Vagina (tissue), 2 donors: ENCODE measurements around the gene WSB2. TPM values are rescaled to one million over a fixed set of nuclear protein-coding genes. Genes with fewer than 3 reads are reported as not detected.

Experiments
- DNase-seq, 2 donors: peaks; one replicate each; pipeline ENCODE4 v3.0.0-alpha.2; 2017; ENCODE audit errors: extremely low spot score in 2 of 2
- H3K27ac ChIP-seq: fragments of 200-600 bp; sonication (generic); one replicate; pipeline ENCODE4 v1.5.1; 2019
- H3K27me3 ChIP-seq: fragments of 200-600 bp; sonication (generic); one replicate; pipeline ENCODE4 v1.5.1; 2019
- H3K36me3 ChIP-seq, 2 donors: fragments of 200-600 bp; sonication (generic); one replicate each; pipeline ENCODE4 v1.5.1; 2017 to 2019
- H3K4me1 ChIP-seq: fragments of 200-600 bp; sonication (generic); one replicate; pipeline ENCODE4 v1.5.1; 2019
- H3K4me3 ChIP-seq, 2 donors: fragments of 200-600 bp; sonication (generic); 1 replicate in 1 of 2; 2 replicates in 1 of 2; pipeline ENCODE4 v1.5.1; 2016 to 2019
- H3K9me3 ChIP-seq: fragments of 200-600 bp; sonication (generic); one replicate; pipeline ENCODE4 v1.5.1; 2019
- POLR2A ChIP-seq, 2 donors: fragments of 450-650 bp; IDR thresholded peaks; one replicate each; pipeline ENCODE4 v1.6.1; 2017; ENCODE audit warnings: antibody characterized with exemption in 2 of 2, mild to moderate bottlenecking in 2 of 2, moderate library complexity in 2 of 2
- POLR2AphosphoS5 ChIP-seq, 2 donors: sonication (generic); formaldehyde crosslinking; IDR thresholded peaks; one replicate each; pipeline ENCODE4 v1.9.0; 2017; ENCODE audit warnings: antibody characterized with exemption in 2 of 2, mild to moderate bottlenecking in 2 of 2, low read depth in 1 of 2; ENCODE audit not compliant: insufficient read depth in 1 of 2
- intact Hi-C: fragments of 100-400 bp; cut with DNase I; formaldehyde crosslinking; loops from one replicate; pipeline ENCODE4 v1.15.1; 2023
- total RNA-seq: library from RNA; depleted of rRNA; stranded (reverse); fragments of >200 nt; gene quantifications from one replicate; pipeline ENCODE4 v1.2.3, GENCODE V29; 2016
- TF ChIP-seq, protein P1 (sequence below), 3 experiments: fragments of 450-650 bp in 2 of 3; fragments of 200-600 bp in 1 of 3; sonication (generic) in 1 of 3; IDR thresholded peaks; one replicate each; pipeline ENCODE4 v1.5.1; 2017 to 2019; ENCODE audit warnings: antibody characterized with exemption in 3 of 3, mild to moderate bottlenecking in 2 of 3, moderate library complexity in 2 of 3

Gene WSB2
- total RNA-seq, 1 donor from 2014 or later, result 44.0 TPM

DNA sequence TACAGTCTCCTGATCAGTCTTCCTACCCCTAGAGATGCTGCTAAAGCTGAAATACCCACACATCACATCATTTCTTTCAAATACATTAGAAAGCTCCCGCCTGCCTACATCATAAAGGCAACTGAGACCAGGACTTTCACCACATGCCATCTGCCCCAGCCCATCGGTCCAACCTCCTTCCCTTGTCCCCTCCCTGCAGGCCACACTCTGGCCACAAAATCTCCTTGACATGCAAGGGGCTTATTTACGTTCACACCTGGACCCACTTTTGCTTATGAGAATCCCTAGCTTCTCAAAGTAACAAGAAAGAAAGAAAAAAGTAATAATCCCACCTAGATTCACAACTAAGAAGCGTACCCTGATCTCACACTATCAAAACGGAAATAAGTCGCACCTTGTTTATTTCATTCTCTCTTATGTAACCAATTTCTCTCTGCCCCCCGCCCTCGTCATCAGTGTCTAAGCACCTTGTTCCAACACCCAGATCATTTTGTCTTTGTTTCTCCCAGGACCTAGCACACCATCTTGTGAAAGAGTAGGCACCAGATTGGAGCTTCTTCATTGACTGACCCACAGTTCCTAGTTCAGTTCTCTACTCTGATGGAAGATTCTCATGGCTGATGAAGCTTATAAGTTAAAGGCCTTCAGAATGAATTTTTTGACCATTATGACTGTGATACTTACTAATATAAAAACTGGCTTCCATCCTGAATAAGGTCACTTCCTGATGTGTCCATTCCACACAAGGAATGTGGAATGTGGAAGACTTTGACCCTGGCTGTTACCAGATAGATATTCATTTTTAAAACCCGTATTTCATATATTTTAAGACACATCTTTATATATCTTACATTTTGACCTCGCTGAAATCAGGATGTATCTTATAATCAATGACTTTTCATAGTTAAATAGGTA is 7.7 kb downstream of the WSB2 start:
- H3K27ac ChIP-seq, result peak overlapping the region; percentile 37
- no peak overlapping the region for H3K4me3 ChIP-seq
- peaks cover 0 to 24% of the 10 kb centered on the region in 2 donors for H3K36me3 ChIP-seq
- DNase-seq, result no peak
- H3K27me3 ChIP-seq, result no peaks in the 10 kb centered on the region
- peaks cover 32% of the 10 kb centered on the region for H3K4me1 ChIP-seq
- no peaks in the 10 kb centered on the region for H3K9me3 ChIP-seq
- intact Hi-C loops, result no loop called here
- TF ChIP-seq, protein P1, sequence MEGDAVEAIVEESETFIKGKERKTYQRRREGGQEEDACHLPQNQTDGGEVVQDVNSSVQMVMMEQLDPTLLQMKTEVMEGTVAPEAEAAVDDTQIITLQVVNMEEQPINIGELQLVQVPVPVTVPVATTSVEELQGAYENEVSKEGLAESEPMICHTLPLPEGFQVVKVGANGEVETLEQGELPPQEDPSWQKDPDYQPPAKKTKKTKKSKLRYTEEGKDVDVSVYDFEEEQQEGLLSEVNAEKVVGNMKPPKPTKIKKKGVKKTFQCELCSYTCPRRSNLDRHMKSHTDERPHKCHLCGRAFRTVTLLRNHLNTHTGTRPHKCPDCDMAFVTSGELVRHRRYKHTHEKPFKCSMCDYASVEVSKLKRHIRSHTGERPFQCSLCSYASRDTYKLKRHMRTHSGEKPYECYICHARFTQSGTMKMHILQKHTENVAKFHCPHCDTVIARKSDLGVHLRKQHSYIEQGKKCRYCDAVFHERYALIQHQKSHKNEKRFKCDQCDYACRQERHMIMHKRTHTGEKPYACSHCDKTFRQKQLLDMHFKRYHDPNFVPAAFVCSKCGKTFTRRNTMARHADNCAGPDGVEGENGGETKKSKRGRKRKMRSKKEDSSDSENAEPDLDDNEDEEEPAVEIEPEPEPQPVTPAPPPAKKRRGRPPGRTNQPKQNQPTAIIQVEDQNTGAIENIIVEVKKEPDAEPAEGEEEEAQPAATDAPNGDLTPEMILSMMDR (IDR thresholded peaks at IDR 0.05), result no peak
- TF ChIP-seq POLR2AphosphoS5 (IDR thresholded peaks at IDR 0.05; ENCODE audit: insufficient read depth in 1 of 2, low read depth in 1 of 2), result no peak
- TF ChIP-seq POLR2A (IDR thresholded peaks at IDR 0.05), result no peak

GRCh38 chr12:118052324-118053070 is 8.5 kb downstream of the WSB2 start:
- H3K9me3 ChIP-seq, result no peaks in the 10 kb centered on the region
- H3K27me3 ChIP-seq, result no peaks in the 10 kb centered on the region
- intact Hi-C loops, result no loop called here
- DNase-seq, result no peak
- TF ChIP-seq POLR2A (IDR thresholded peaks at IDR 0.05), result no peak
- TF ChIP-seq POLR2AphosphoS5 (IDR thresholded peaks at IDR 0.05; ENCODE audit: insufficient read depth in 1 of 2, low read depth in 1 of 2), result peak; percentile 52 to 84
- TF ChIP-seq, protein P1 (IDR thresholded peaks at IDR 0.05), result no peak
- peaks cover 0 to 24% of the 10 kb centered on the region in 2 donors for H3K36me3 ChIP-seq
- no peak overlapping the region for H3K4me3 ChIP-seq
- H3K4me1 ChIP-seq, result peaks cover 32% of the 10 kb centered on the region
- H3K27ac ChIP-seq, result peak overlapping the region; percentile 37

- no peaks in the 10 kb centered on the region for H3K27me3 ChIP-seq
- DNase-seq, result no peak
- H3K9me3 ChIP-seq, result no peaks in the 10 kb centered on the region
- peaks cover 0 to 24% of the 10 kb centered on the region in 2 donors for H3K36me3 ChIP-seq
- no peak overlapping the region for H3K4me3 ChIP-seq
- peaks cover 21% of the 10 kb centered on the region for H3K4me1 ChIP-seq
- intact Hi-C loops, result no loop called here
- TF ChIP-seq POLR2A (IDR thresholded peaks at IDR 0.05), result no peak
- TF ChIP-seq, protein P1 (IDR thresholded peaks at IDR 0.05), result no peak
- TF ChIP-seq POLR2AphosphoS5 (IDR thresholded peaks at IDR 0.05; ENCODE audit: insufficient read depth in 1 of 2, low read depth in 1 of 2), result no peak
- H3K27ac ChIP-seq, result no peak overlapping the region
Measured at GRCh38 chr12:118050972-118051910, 9.7 kb downstream of the WSB2 start.

DNA sequence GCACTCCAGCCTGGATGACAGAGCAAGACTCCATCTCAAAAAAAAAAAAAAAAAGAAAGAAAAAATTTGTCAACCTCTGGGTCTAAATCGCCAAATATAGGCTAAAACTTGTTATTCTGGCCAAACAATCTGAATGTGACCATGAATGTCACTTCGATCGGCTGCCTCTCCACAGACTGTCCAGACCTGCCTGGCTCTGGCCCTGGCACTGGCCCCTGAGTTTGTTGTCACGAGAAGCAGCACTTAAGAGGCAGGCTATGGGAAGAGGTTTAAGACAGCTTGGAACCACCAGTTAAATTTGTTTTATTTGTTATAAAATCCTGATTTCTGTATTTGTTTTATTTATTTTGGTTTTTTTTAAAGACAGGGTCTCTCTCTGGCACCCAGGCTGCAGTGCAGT is 14.5 kb downstream of the WSB2 start:
- H3K4me1 ChIP-seq, result no peaks in the 10 kb centered on the region
- no peak for TF ChIP-seq POLR2A (IDR thresholded peaks at IDR 0.05)
- DNase-seq, result no peak
- H3K4me3 ChIP-seq, result no peak overlapping the region
- no peaks in the 10 kb centered on the region for H3K27me3 ChIP-seq
- no peaks in the 10 kb centered on the region for H3K9me3 ChIP-seq
- intact Hi-C loops, result no loop called here
- no peak overlapping the region for H3K27ac ChIP-seq
- H3K36me3 ChIP-seq, result peaks cover 0 to 37% of the 10 kb centered on the region in 2 donors

GRCh38 chr12:118044577-118044976 is 16.4 kb downstream of the WSB2 start:
- H3K36me3 ChIP-seq, result peaks cover 0 to 41% of the 10 kb centered on the region in 2 donors
- H3K4me1 ChIP-seq, result no peaks in the 10 kb centered on the region
- H3K27me3 ChIP-seq, result no peaks in the 10 kb centered on the region
- H3K27ac ChIP-seq, result no peak overlapping the region
- H3K9me3 ChIP-seq, result no peaks in the 10 kb centered on the region
- no peak for DNase-seq
- TF ChIP-seq POLR2A (IDR thresholded peaks at IDR 0.05) (no peak), POLR2AphosphoS5 (IDR thresholded peaks at IDR 0.05; ENCODE audit: insufficient read depth in 1 of 2, low read depth in 1 of 2) (no peak)
- TF ChIP-seq, protein P1 (IDR thresholded peaks at IDR 0.05), result no peak
- intact Hi-C loops, result no loop called here
- H3K4me3 ChIP-seq, result no peak overlapping the region
